HG03095 (cell line): ENCODE measurements around the gene AP3S2.
"Not testable (repeated sequence)": the region's sequence is repeated elsewhere in the genome, so short reads cannot be mapped to it uniquely, and the experiment has no call there.

Experiments
- ATAC-seq: cut with Tn5 transposase; IDR thresholded peaks from one replicate; pipeline ENCODE4 v1.9.1; 2021; ENCODE audit warnings: moderate library complexity; ENCODE audit not compliant: unreplicated experiment

AP3S2 gene

GRCh38 chr15:89836267-89837133 lies 57.3 kb downstream of the AP3S2 start:
- ATAC-seq: no peak

DNA sequence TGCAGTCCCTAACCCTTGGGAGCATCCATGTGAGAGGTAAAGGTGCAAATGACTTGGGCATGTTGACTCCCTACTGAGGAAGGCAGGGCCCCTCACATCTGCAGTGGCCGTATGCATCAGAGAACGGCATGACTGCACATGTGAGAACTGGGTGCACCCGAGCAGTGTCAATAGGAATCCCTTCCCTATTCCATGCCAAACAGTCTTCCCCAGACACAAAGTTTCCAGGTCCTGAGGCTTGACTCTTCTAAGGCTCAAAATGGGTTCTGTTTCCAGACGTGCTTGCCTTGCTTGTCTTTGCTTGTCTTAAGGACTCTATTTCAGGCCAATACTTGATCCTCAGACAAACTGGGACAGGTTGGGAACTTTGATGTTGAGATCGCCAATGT lies 58.6 kb downstream of the AP3S2 start:
- no peak for ATAC-seq

DNA sequence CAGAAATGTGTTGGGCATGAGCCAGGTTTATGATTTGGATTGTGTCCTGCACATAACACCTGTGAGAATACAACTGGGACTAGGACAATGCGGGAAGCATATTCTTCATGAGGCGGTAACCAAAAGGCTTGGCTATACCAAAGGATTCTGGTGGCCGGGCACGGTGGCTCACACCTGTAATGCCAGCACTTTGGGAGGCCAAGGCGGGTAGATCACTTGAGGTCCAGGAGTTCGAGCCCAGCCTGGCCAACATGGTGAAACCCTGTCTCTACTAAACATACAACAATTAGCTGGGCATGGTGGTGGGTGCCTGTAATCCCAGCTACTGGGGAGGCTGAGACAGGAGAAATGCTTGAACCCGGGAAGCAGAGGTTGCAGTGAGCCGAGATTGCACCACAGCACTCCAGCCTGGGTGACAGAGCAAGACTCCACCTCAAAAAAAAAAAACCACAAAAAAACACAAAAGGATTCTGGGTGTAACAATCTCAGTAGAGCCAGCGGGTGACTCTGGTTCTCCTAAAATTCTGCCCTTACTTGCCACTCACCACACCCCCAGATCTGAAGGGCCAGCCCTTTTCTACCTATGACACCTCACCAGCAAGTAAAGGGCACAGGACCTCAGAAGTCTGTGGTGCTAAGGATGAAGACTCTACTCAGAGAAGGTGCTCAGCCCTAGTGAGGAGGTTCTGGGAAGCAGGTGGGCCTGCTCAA lies 59.2 kb downstream of the AP3S2 start:
- not testable (repeated sequence) for ATAC-seq

- ATAC-seq: no peak
Measured at GRCh38 chr15:89833966-89834365, 59.8 kb downstream of the AP3S2 start.

DNA sequence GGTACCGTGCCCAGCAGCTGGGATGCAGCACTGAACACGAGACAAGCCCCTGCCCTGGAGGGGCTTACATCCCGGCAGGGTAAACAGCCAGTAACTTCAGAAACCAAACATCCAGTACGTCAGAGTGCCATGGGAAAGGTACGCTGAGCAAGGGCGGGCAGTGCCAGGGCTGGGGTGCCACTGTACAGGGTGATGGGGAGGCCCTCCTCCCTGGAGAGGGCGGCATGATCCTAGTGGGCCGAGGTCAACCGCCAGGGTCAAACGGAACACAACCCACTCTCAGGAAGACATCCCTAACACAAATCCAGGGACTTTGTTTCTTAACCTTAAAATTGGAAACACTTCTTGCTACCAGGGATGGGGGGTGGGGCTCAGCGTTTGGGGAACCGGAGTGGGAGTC lies 63.2 kb downstream of the AP3S2 start:
- no peak for ATAC-seq

DNA sequence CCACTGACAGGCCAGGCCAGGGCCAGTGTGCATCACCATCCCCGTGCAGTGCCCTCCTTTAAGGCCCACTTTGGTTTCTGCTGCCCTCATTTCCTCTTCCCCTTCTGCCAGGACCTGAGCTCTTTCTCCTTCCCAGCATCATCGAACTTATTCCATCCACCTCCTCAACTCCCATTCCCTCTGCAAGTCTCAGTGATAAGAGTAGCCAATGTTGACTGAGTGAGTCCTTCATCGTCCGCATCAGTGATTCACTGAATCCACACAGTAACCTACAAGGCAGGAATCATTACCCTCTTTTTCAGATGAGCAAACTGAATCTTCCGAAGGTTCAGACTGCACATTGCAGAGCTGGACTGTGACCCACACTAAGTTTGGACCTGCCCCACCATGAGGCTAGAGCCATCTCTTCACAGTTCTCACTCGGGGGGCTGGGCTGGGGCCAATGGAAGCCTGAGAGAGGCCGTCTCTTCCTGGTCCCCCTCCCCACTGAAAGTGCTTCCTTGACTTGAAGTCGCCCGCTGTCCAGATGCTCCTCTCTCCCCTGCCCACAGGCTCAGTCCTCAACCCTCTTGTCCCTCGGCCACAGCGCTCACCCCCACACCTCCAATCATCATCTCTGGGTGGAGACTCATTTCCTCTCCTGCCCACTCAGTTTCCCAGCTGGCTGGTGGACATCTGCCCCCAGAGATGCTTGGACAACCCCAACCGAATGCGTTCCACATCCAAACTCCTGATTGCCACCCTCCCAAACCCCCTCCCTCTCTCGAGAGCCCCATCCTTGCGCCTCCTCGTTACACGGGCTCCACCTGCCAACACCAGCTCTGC lies 64.0 kb downstream of the AP3S2 start:
- ATAC-seq: no peak

- ATAC-seq: no peak
Measured at GRCh38 chr15:89829161-89829560, 64.6 kb downstream of the AP3S2 start.

- no peak for ATAC-seq
Measured at GRCh38 chr15:89828281-89829145, 65.3 kb downstream of the AP3S2 start.

GRCh38 chr15:89827829-89828228 lies 66.0 kb downstream of the AP3S2 start:
- ATAC-seq: no peak

GRCh38 chr15:89826671-89827655 lies 66.8 kb downstream of the AP3S2 start:
- no peak for ATAC-seq

- ATAC-seq: no peak
Measured at GRCh38 chr15:89825271-89825940, 68.4 kb downstream of the AP3S2 start.

DNA sequence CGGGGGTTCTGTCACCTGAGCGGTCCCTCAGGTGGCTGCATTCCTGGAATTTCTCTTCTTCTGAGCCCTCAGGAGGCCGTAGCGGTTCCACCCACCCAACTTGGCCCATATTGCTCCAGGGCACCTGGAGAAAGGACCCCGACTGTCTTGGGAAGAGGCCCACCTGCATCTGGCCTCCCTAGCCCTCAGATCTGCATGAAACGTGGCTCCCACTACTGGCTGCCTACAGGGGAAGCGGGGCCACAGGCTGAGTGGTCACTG lies 69.3 kb downstream of the AP3S2 start:
- ATAC-seq: no peak

- no peak for ATAC-seq
Measured at GRCh38 chr15:89823836-89824606, 69.8 kb downstream of the AP3S2 start.

DNA sequence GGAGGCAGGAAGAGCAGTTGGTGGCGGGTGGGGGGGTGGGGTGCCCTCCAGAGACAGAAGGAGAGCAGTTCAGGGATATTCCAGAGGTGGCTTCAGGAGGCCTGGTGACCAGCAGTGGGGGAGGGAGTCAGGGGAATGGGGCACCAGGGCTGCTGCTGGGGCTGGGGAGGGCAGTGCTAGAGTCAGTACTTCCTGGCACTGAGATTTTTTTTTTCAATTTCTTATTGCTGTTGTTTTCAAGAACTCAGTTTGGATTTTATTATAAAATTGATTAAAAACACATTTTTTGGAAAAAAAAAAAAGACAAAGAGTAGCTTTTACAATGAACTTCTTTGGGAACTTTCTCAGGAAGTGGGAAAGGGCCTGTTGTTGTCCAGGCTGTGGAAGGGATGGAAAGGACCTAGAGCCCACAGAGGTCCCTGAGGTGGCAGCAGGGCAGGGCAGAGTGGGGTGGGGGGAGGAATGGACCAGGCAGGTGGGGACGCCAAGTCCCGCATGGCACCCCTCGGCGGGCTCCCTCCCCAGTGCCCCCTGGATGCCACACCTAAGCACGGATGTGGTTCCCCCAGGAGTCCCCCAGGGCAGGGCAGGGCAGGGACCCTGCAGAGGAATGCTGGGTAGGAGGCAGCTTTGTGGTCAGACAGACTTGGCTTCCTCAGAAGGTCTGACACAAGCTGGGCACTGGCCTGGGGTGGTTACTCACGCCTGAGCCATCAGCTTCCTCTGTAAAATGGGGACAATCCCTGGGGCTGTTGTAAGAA lies 70.7 kb downstream of the AP3S2 start:
- ATAC-seq: no peak

GRCh38 chr15:89822611-89822950 lies 71.2 kb downstream of the AP3S2 start:
- ATAC-seq: no peak

DNA sequence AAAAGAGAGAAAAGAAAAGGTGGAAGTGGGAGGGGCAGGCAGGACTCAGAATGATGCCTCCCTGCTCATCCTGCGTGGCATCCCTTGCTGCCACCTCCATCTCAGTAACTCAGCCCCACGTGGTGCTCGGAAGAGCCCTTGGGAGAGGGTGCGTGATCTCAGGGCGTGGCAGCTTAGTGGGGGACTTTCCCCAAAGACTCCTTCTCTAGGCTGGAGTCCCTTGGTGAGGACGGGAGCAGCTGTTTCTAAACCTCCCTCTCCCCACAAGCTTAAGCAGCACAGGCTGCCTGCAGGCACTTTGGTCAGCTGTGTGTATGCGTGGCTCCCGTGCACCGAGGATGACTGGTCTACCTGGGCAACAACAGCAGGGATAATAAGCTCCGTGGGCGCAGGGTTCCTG lies 71.8 kb downstream of the AP3S2 start:
- ATAC-seq: no peak

- no peak for ATAC-seq
Measured at GRCh38 chr15:89820666-89821611, 72.9 kb downstream of the AP3S2 start.
